Activated CD8-positive, alpha-beta T cell treated with anti-CD3 and anti-CD28 coated beads, Interleukin-2, amount 10 ng/mL, durations not matched to agents 7 days and 5 days (primary cell): Measurements from ENCODE around the gene BARX1. TPM values are rescaled to one million over a fixed set of nuclear protein-coding genes. Genes with fewer than 3 reads are reported as not detected.

ENCODE experiments used
- total RNA-seq, 2 experiments: library from RNA; stranded (reverse); gene quantifications; one replicate each; pipeline ENCODE4 v1.2.3, GENCODE V29; 2021

The BARX1 gene
- total RNA-seq, 2 experiments from 2014 or later: 0.53 TPM; not detected in 1

Other genes starting within 250 kb of the BARX1 start
- gene PTPDC1, start 129.1 kb upstream of the BARX1 start, total RNA-seq: 1 to 10 TPM; 5.5 to 5.7 TPM